Gastrocnemius medialis (tissue), 4 donors: Measurements from ENCODE around the gene TRIM24. TPM values are rescaled to one million over a fixed set of nuclear protein-coding genes. Genes with fewer than 3 reads are reported as not detected.

ENCODE experiments used
- ATAC-seq, 2 donors: fragments of 150-250 bp; one replicate each; pipeline ENCODE4 v1.9.1; 2016
- DNase-seq, 2 donors: peaks; one replicate each; pipeline ENCODE4 v3.0.0-alpha.2; 2019
- H3K27ac ChIP-seq, 4 donors: fragments of 200-600 bp; sonication (generic); 1 replicate in 1 of 4; 2 replicates in 3 of 4; pipeline ENCODE4 v1.5.1; 2016 to 2018; ENCODE audit warnings: mild to moderate bottlenecking in 2 of 4, moderate library complexity in 1 of 4
- H3K27me3 ChIP-seq, 3 donors: fragments of 200-600 bp; sonication (generic) in 2 of 3; 1 replicate in 1 of 3; 2 replicates in 2 of 3; pipeline versions ENCODE4 v1.5.1 to v1.6.0; 2016 to 2019; ENCODE audit warnings: mild to moderate bottlenecking in 1 of 3, moderate library complexity in 1 of 3
- H3K36me3 ChIP-seq, 2 donors: fragments of 200-600 bp; sonication (generic) in 1 of 2; one replicate each; pipeline ENCODE4 v1.5.1; 2017 to 2018
- H3K4me1 ChIP-seq, 2 donors: fragments of 200-600 bp; sonication (generic) in 1 of 2; one replicate each; pipeline ENCODE4 v1.5.1; 2016 to 2017; ENCODE audit warnings: mild to moderate bottlenecking in 2 of 2
- H3K4me3 ChIP-seq, 4 donors: fragments of 200-600 bp; sonication (generic) in 3 of 4; 1 replicate in 1 of 4; 2 replicates in 3 of 4; pipeline ENCODE4 v1.5.1; 2016 to 2019; ENCODE audit warnings: mild to moderate bottlenecking in 2 of 4
- H3K9me3 ChIP-seq, 3 donors: fragments of 200-600 bp; sonication (generic) in 2 of 3; 1 replicate in 1 of 3; 2 replicates in 2 of 3; pipeline ENCODE4 v1.5.1; 2016 to 2019
- POLR2A ChIP-seq, 2 donors: fragments of 450-650 bp; IDR thresholded peaks; one replicate each; pipeline ENCODE4 v1.6.1; 2017; ENCODE audit warnings: antibody characterized with exemption in 2 of 2, mild to moderate bottlenecking in 2 of 2, moderate library complexity in 2 of 2
- in situ Hi-C, 4 donors: fragments of 200-750 bp; cut with MboI; loops; one replicate each; pipeline versions ENCODE4 v1.15.0 to v1.8.0; 2017; ENCODE audit warnings: low sequenced_read_pairs in 4 of 4
- intact Hi-C: fragments of 100-400 bp; cut with DNase I; formaldehyde crosslinking; loops from one replicate; pipeline ENCODE4 v1.15.1; 2023; ENCODE audit warnings: low total_unique reads
- total RNA-seq, 4 donors: library from RNA; depleted of rRNA; stranded (reverse); fragments of >200 nt; gene quantifications; one replicate each; pipeline versions ENCODE4 v1.1.0 to v1.2.3, GENCODE V29; 2016
- TF ChIP-seq, protein P1 (sequence below), 5 experiments: fragments of 450-650 bp in 3 of 5; fragments of 200-600 bp in 2 of 5; sonication (generic) in 2 of 5; IDR thresholded peaks in 4 of 5; conservative IDR thresholded peaks in 1 of 5; 1 replicate in 4 of 5; 2 replicates in 1 of 5; pipeline ENCODE4 v1.5.1; 2016 to 2019; ENCODE audit warnings: antibody characterized with exemption in 5 of 5, mild to moderate bottlenecking in 3 of 5, moderate library complexity in 3 of 5

The TRIM24 gene
- total RNA-seq, 4 donors from 2014 or later: 17.1 to 26.5 (median 20.0) TPM

DNA sequence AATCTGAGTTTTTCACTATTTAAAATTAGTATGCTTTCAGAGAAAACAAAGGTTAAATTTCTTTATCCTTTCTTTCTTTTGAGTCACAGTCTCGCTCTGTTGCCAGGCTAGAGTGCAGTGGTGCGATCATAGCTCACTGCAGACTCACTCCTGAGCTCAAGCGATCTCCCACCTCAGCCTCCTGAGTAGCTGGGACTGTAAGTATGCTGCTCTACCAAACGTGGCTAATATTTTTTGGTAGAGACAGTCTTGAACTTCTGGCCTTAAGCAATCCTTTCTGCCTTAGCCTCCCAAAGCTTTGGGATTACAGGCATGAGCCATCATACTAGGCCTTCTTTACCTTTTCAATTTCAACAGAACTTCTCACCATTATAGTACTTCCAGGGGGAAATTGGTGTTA lies 113.7 kb downstream of the TRIM24 start:
- Histone ChIP-seq H3K27ac (no peak overlapping the region), H3K9me3 (no peaks in the 10 kb centered on the region), H3K36me3 (peaks cover 2 to 67% of the 10 kb centered on the region in 2 donors), H3K4me3 (no peak overlapping the region), H3K4me1 (no peaks in the 10 kb centered on the region), H3K27me3 (no peaks in the 10 kb centered on the region)
- no peak for TF ChIP-seq POLR2A (IDR thresholded peaks at IDR 0.05)
- TF ChIP-seq, protein P1, sequence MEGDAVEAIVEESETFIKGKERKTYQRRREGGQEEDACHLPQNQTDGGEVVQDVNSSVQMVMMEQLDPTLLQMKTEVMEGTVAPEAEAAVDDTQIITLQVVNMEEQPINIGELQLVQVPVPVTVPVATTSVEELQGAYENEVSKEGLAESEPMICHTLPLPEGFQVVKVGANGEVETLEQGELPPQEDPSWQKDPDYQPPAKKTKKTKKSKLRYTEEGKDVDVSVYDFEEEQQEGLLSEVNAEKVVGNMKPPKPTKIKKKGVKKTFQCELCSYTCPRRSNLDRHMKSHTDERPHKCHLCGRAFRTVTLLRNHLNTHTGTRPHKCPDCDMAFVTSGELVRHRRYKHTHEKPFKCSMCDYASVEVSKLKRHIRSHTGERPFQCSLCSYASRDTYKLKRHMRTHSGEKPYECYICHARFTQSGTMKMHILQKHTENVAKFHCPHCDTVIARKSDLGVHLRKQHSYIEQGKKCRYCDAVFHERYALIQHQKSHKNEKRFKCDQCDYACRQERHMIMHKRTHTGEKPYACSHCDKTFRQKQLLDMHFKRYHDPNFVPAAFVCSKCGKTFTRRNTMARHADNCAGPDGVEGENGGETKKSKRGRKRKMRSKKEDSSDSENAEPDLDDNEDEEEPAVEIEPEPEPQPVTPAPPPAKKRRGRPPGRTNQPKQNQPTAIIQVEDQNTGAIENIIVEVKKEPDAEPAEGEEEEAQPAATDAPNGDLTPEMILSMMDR (IDR thresholded peaks at IDR 0.05 in 4 of 5, conservative IDR thresholded peaks at IDR 0.05 in 1 of 5): no peak
- DNase-seq (no peak), ATAC-seq (no peak)
- in situ Hi-C loops: no loop called here
- intact Hi-C loops: no loop called here

- H3K4me3 ChIP-seq: no peak overlapping the region
- ATAC-seq: no peak
- peaks cover 0 to 66% of the 10 kb centered on the region in 2 donors for H3K36me3 ChIP-seq
- intact Hi-C loops: no loop called here
- H3K27ac ChIP-seq: no peak overlapping the region
- H3K27me3 ChIP-seq: no peaks in the 10 kb centered on the region
- no peaks in the 10 kb centered on the region for H3K4me1 ChIP-seq
- H3K9me3 ChIP-seq: no peaks in the 10 kb centered on the region
- in situ Hi-C loops: no loop called here
- TF ChIP-seq POLR2A (IDR thresholded peaks at IDR 0.05): no peak
- TF ChIP-seq, protein P1 (IDR thresholded peaks at IDR 0.05 in 4 of 5, conservative IDR thresholded peaks at IDR 0.05 in 1 of 5): no peak
- no peak for DNase-seq
Measured at GRCh38 chr7:138575897-138576428, 115.9 kb downstream of the TRIM24 start.

DNA sequence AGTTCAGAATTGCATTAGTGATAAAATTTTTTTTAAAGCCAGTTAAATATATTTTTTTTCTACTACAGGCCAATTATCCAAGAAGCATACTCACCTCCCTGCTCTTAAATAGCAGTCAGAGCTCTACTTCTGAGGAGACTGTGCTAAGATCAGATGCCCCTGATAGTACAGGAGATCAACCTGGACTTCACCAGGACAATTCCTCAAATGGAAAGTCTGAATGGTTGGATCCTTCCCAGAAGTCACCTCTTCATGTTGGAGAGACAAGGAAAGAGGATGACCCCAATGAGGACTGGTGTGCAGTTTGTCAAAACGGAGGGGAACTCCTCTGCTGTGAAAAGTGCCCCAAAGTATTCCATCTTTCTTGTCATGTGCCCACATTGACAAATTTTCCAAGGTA lies 119.1 kb downstream of the TRIM24 start:
- TF ChIP-seq, protein P1 (IDR thresholded peaks at IDR 0.05 in 4 of 5, conservative IDR thresholded peaks at IDR 0.05 in 1 of 5): no peak
- no peak for TF ChIP-seq POLR2A (IDR thresholded peaks at IDR 0.05)
- ATAC-seq (no peak), DNase-seq (no peak)
- Histone ChIP-seq H3K4me3 (no peak overlapping the region), H3K4me1 (no peaks in the 10 kb centered on the region), H3K36me3 (peaks cover 0 to 70% of the 10 kb centered on the region in 2 donors), H3K27ac (no peak overlapping the region), H3K27me3 (no peaks in the 10 kb centered on the region), H3K9me3 (no peaks in the 10 kb centered on the region)
- in situ Hi-C loops (no loop called here), intact Hi-C loops (no loop called here)

- H3K36me3 ChIP-seq: peaks cover 0 to 76% of the 10 kb centered on the region in 2 donors
- no peak overlapping the region for H3K27ac ChIP-seq
- TF ChIP-seq, protein P1 (IDR thresholded peaks at IDR 0.05 in 4 of 5, conservative IDR thresholded peaks at IDR 0.05 in 1 of 5): no peak
- no peak for TF ChIP-seq POLR2A (IDR thresholded peaks at IDR 0.05)
- intact Hi-C loops (no loop called here), in situ Hi-C loops (no loop called here)
- H3K27me3 ChIP-seq: no peaks in the 10 kb centered on the region
- H3K9me3 ChIP-seq: no peaks in the 10 kb centered on the region
- DNase-seq (no peak), ATAC-seq (no peak)
- H3K4me1 ChIP-seq: no peaks in the 10 kb centered on the region
- no peak overlapping the region for H3K4me3 ChIP-seq
Measured at GRCh38 chr7:138579671-138580070, 119.6 kb downstream of the TRIM24 start.

GRCh38 chr7:138581065-138581464 lies 121.0 kb downstream of the TRIM24 start:
- Histone ChIP-seq H3K27ac (no peak overlapping the region), H3K4me1 (no peaks in the 10 kb centered on the region), H3K4me3 (no peak overlapping the region), H3K9me3 (no peaks in the 10 kb centered on the region), H3K27me3 (no peaks in the 10 kb centered on the region), H3K36me3 (peaks cover 0 to 79% of the 10 kb centered on the region in 2 donors)
- intact Hi-C loops: no loop called here
- in situ Hi-C loops: no loop called here
- no peak for ATAC-seq
- TF ChIP-seq, protein P1 (IDR thresholded peaks at IDR 0.05 in 4 of 5, conservative IDR thresholded peaks at IDR 0.05 in 1 of 5): no peak
- no peak for DNase-seq
